Skin of body (tissue), 2 donors: Measurements from ENCODE around the gene ACIN1. TPM values are rescaled to one million over a fixed set of nuclear protein-coding genes. Genes with fewer than 3 reads are reported as not detected.

Source experiments
- DNase-seq: peaks from one replicate; lab custom pipeline; 2025; lab: John Stamatoyannopoulos, UW
- total RNA-seq: library from RNA; depleted of rRNA; stranded (reverse); fragments of >200 nt; gene quantifications from one replicate; pipeline ENCODE4 v1.2.3, GENCODE V29; 2014

Gene ACIN1
- total RNA-seq, 1 donor from 2014 or later: 93.9 TPM

- DNase-seq: no peak
These were observed 51.2 kb downstream of the ACIN1 start for GRCh38 chr14:23043754-23044153.

GRCh38 chr14:23043145-23043544, 51.8 kb downstream of the ACIN1 start:
- no peak for DNase-seq

GRCh38 chr14:23042162-23042965, 52.6 kb downstream of the ACIN1 start, which contains the start of gene PSMB11:
TSS of gene PSMB11 (plus strand) at chr14:23042212. CDS start at chr14:23042226, 14 bp downstream.
- DNase-seq: no peak

- DNase-seq: no peak
These were observed 53.2 kb downstream of the ACIN1 start for GRCh38 chr14:23041729-23042128.

- no peak for DNase-seq
These were observed 54.8 kb downstream of the ACIN1 start for GRCh38 chr14:23040100-23040499.

- no peak for DNase-seq
These were observed 59.4 kb downstream of the ACIN1 start for GRCh38 chr14:23035303-23036144.

GRCh38 chr14:23034498-23035302, 60.2 kb downstream of the ACIN1 start, which contains the start of gene PSMB5:
TSS of gene PSMB5 (minus strand) at chr14:23034900. CDS start at chr14:23034881, 19 bp downstream.
- no peak for DNase-seq

- DNase-seq: no peak
These were observed 61.0 kb downstream of the ACIN1 start for GRCh38 chr14:23033801-23034497.

- no peak for DNase-seq
These were observed 61.6 kb downstream of the ACIN1 start for GRCh38 chr14:23033251-23033727.

GRCh38 chr14:23030936-23031335, 64.0 kb downstream of the ACIN1 start:
- DNase-seq: no peak

GRCh38 chr14:23028799-23029198, 66.1 kb downstream of the ACIN1 start:
- no peak for DNase-seq

- no peak for DNase-seq
These were observed 69.7 kb downstream of the ACIN1 start for GRCh38 chr14:23025151-23025814.

GRCh38 chr14:23024612-23025075, 70.3 kb downstream of the ACIN1 start:
- DNase-seq: no peak

GRCh38 chr14:23023795-23024152, 71.2 kb downstream of the ACIN1 start:
- DNase-seq: no peak

GRCh38 chr14:23023022-23023794, 71.7 kb downstream of the ACIN1 start:
- no peak for DNase-seq

GRCh38 chr14:23021889-23022442, 73.0 kb downstream of the ACIN1 start:
- DNase-seq: no peak

GRCh38 chr14:23021434-23021833, 73.5 kb downstream of the ACIN1 start:
- no peak for DNase-seq

- no peak for DNase-seq
These were observed 74.5 kb downstream of the ACIN1 start for GRCh38 chr14:23020143-23021128.
